ENCODE measurements around the gene ALDH1A1.

GRCh38 chr9:72937545-72937944 lies 15.3 kb downstream of the ALDH1A1 start:
- TF ChIP-seq CTCF (IDR thresholded peaks at IDR 0.05) (no peak), ZFX (IDR thresholded peaks at IDR 0.05; ENCODE audit: borderline replicate concordance) (no peak)
